Neural crest cell (in vitro differentiated cells): ENCODE results near the gene CTAGE1. TPM values are rescaled to one million over a fixed set of nuclear protein-coding genes. Genes with fewer than 3 reads are reported as not detected.

Experiments used
- DNase-seq: peaks from one replicate; pipeline ENCODE4 v3.0.0; 2021; ENCODE audit warnings: low read depth, mixed read lengths, low spot score
- H3K27ac Mint-ChIP-seq: one replicate; pipeline ENCODE4 v1.8.0; 2021; ENCODE audit warnings: mild to moderate bottlenecking, mixed read lengths; ENCODE audit not compliant: unreplicated experiment
- H3K27me3 Mint-ChIP-seq: 2 replicates; pipeline ENCODE4 v1.8.0; 2021; ENCODE audit warnings: low read depth, mild to moderate bottlenecking, mixed read lengths
- H3K36me3 Mint-ChIP-seq: 2 replicates; pipeline ENCODE4 v1.8.0; 2021; ENCODE audit warnings: low read depth, mild to moderate bottlenecking, mixed read lengths
- H3K4me1 Mint-ChIP-seq: 2 replicates; pipeline ENCODE4 v1.8.0; 2021; ENCODE audit warnings: mixed read lengths
- H3K4me3 Mint-ChIP-seq: one replicate; pipeline ENCODE4 v1.8.0; 2021; ENCODE audit warnings: mild to moderate bottlenecking, mixed read lengths
- H3K9me3 Mint-ChIP-seq: 2 replicates; pipeline ENCODE4 v1.8.0; 2021; ENCODE audit warnings: mixed read lengths
- CTCF ChIP-seq: fragments of 200-600 bp; sonication (generic); conservative IDR thresholded peaks from 2 replicates; pipeline ENCODE4 v1.5.0; 2021; ENCODE audit warnings: antibody characterized with exemption, mild to moderate bottlenecking
- long read RNA-seq: library from polyadenylated mRNA; unstranded; transcript quantifications from one replicate; pipeline ENCODE4 v2.0.0, GENCODE V29; 2020
- total RNA-seq: library from RNA; stranded (reverse); gene quantifications from 2 replicates; pipeline ENCODE4 v1.2.1, GENCODE V29; 2021

CTAGE1 gene
- total RNA-seq: not detected in 2 replicates
- long read RNA-seq: 0 reads

- Mint-ChIP-seq H3K36me3 (no peaks in the 10 kb centered on the region), H3K4me3 (no peak within 1 kb of the TSS), H3K27ac (no peak within 1 kb of the TSS), H3K9me3 (peaks cover 7% of the 10 kb centered on the region), H3K4me1 (no peaks in the 10 kb centered on the region), H3K27me3 (peaks cover 20% of the 10 kb centered on the region)
- DNase-seq: no peak
- no peak for TF ChIP-seq CTCF
These were observed at the start of gene CTAGE1 for GRCh38 chr18:22417496-22418188. Gene CTAGE1, minus strand, starts transcription at chr18:22417915. Its CDS starts 104 bp downstream, at chr18:22417811.

- no peaks in the 10 kb centered on the region for H3K9me3 Mint-ChIP-seq
- DNase-seq: no peak
- TF ChIP-seq CTCF: no peak
- peaks cover 16% of the 10 kb centered on the region for H3K27me3 Mint-ChIP-seq
- H3K36me3 Mint-ChIP-seq: no peaks in the 10 kb centered on the region
- H3K4me3 Mint-ChIP-seq: no peak overlapping the region
- no peak overlapping the region for H3K27ac Mint-ChIP-seq
- H3K4me1 Mint-ChIP-seq: peaks cover 24% of the 10 kb centered on the region
These were observed 49.1 kb upstream of the CTAGE1 start for GRCh38 chr18:22466608-22467395.

GRCh38 chr18:22465859-22466457 is 48.2 kb upstream of the CTAGE1 start:
- Mint-ChIP-seq H3K9me3 (no peaks in the 10 kb centered on the region), H3K27ac (no peak overlapping the region), H3K4me1 (peaks cover 24% of the 10 kb centered on the region), H3K4me3 (no peak overlapping the region), H3K27me3 (peaks cover 16% of the 10 kb centered on the region), H3K36me3 (no peaks in the 10 kb centered on the region)
- DNase-seq: no peak
- no peak for TF ChIP-seq CTCF

GRCh38 chr18:22463076-22463475 is 45.4 kb upstream of the CTAGE1 start:
- Mint-ChIP-seq H3K27ac (no peak overlapping the region), H3K9me3 (peaks cover 3% of the 10 kb centered on the region), H3K4me3 (no peak overlapping the region), H3K4me1 (peaks cover 6% of the 10 kb centered on the region), H3K36me3 (no peaks in the 10 kb centered on the region), H3K27me3 (peaks cover 11% of the 10 kb centered on the region)
- TF ChIP-seq CTCF: no peak
- no peak for DNase-seq

GRCh38 chr18:22459491-22459890 is 41.8 kb upstream of the CTAGE1 start:
- no peak overlapping the region for H3K4me3 Mint-ChIP-seq
- no peak for DNase-seq
- H3K27ac Mint-ChIP-seq: no peak overlapping the region
- no peak for TF ChIP-seq CTCF
- H3K36me3 Mint-ChIP-seq: no peaks in the 10 kb centered on the region
- H3K9me3 Mint-ChIP-seq: peaks cover 3% of the 10 kb centered on the region
- peaks cover 12% of the 10 kb centered on the region for H3K4me1 Mint-ChIP-seq
- H3K27me3 Mint-ChIP-seq: peaks cover 9% of the 10 kb centered on the region
